Measurements from ENCODE around the gene MATK. TPM values are rescaled to one million over a fixed set of nuclear protein-coding genes. Genes with fewer than 3 reads are reported as not detected.

The MATK gene
- total RNA-seq, 3 donors from 2014 or later, result 2.2 to 3.6 (median 2.4) TPM

DNA sequence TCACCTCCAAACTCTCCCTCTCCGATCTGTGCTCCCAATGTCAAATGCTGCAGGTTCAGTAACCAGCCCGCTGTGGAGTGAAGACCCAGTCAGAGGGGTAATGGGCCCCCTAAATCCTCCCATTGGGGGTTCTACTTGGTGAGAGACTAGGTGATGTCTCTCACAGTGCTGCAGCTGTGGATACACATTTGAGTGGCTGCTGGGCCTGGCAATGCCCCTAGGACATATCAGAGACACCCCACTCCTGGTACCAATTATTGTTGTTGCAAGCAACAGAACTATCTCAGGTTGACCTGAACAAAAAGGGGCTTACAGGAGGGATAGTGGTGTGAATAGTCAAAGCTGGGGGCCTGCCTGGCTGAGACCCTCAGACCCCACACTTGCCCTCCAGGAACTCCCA is 4.6 kb downstream of the MATK start:
- Histone ChIP-seq H3K4me3 (no peak overlapping the region), H3K36me3 (ENCODE audit: low read depth) (no peaks in the 10 kb centered on the region), H3K9me3 (peaks cover 21% of the 10 kb centered on the region), H3K4me1 (ENCODE audit: low read depth) (no peaks in the 10 kb centered on the region)
- ATAC-seq (no peak), DNase-seq (no peak)
- intact Hi-C loops (cut with DNase I, micrococcal nuclease), result no loop called here
- TF ChIP-seq, protein P1, sequence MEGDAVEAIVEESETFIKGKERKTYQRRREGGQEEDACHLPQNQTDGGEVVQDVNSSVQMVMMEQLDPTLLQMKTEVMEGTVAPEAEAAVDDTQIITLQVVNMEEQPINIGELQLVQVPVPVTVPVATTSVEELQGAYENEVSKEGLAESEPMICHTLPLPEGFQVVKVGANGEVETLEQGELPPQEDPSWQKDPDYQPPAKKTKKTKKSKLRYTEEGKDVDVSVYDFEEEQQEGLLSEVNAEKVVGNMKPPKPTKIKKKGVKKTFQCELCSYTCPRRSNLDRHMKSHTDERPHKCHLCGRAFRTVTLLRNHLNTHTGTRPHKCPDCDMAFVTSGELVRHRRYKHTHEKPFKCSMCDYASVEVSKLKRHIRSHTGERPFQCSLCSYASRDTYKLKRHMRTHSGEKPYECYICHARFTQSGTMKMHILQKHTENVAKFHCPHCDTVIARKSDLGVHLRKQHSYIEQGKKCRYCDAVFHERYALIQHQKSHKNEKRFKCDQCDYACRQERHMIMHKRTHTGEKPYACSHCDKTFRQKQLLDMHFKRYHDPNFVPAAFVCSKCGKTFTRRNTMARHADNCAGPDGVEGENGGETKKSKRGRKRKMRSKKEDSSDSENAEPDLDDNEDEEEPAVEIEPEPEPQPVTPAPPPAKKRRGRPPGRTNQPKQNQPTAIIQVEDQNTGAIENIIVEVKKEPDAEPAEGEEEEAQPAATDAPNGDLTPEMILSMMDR (IDR thresholded peaks at IDR 0.05), result no peak

DNA sequence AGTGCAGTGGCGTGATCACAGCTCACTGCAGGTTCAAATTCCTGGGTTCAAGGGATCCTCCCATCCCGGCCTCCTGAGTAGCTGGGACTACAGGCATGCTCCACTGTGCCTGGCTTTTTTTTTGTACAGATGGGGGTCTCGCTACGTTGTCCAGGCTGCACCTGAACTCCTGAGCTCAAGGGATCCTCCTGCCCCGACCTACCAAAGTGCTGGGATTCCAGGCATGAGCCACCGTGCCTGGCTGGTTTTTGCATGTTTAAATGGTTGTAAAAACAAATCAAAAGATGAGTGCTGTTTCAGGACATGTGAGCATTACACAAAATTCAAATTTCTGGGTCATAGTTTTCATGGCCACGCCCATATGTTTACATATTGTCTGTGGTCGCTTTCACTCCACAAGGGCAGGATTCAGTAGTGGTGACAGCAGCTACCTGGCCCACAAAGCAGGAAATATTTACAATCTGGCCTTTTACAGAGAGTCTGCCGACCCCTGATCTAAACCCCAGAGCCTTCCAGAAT is 5.3 kb downstream of the MATK start:
- no peak for ATAC-seq
- intact Hi-C loops (cut with DNase I, micrococcal nuclease), result no loop called here
- TF ChIP-seq, protein P1 (IDR thresholded peaks at IDR 0.05), result no peak
- peaks cover 21% of the 10 kb centered on the region for H3K9me3 ChIP-seq
- no peaks in the 10 kb centered on the region for H3K4me1 ChIP-seq (ENCODE audit: low read depth)
- H3K36me3 ChIP-seq (ENCODE audit: low read depth), result no peaks in the 10 kb centered on the region
- no peak overlapping the region for H3K4me3 ChIP-seq
- no peak for DNase-seq

DNA sequence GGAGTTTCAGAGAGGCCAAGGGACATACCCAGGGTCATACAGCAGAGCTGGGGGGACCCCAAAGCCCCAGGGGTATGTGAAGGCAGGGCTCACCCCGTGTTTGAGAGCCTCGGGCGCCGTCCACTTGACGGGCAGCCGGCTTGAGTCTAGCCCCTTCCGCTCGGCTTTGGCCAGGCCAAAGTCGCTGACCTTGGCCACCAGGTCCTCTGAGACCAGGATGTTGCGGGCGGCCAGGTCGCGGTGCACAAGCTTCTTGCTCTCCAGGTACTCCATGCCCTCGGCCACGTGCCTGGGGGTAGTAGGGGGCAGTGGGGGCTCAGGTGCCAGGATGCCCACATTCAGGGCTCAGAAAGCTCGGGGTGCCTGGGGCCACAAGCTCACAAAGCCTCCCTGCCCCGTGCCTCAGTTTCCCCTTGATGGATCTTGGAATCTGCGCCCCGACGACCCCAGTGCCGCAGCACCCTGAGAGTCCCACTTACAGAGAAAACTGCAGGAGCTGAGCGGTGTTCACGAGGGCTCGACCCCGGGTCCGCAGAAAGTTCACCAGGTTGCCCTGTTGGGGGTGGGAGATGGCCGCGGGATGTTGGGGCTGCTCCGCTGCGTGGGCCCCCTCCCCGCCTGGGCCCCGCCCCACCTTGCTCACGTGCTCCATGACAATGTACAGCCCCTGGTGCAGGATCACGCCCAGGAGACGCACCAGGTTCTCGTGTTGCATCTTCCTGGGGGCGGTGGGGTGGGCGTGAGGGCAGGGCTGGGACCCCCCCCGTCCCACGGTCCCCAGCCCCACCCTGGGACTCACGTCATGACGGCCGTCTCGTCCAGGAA is 7.1 kb downstream of the MATK start:
- TF ChIP-seq, protein P1 (IDR thresholded peaks at IDR 0.05), result no peak
- peaks cover 21% of the 10 kb centered on the region for H3K9me3 ChIP-seq
- H3K36me3 ChIP-seq (ENCODE audit: low read depth), result no peaks in the 10 kb centered on the region
- H3K4me3 ChIP-seq, result no peak overlapping the region
- DNase-seq, result no peak
- no peaks in the 10 kb centered on the region for H3K4me1 ChIP-seq (ENCODE audit: low read depth)
- no peak for ATAC-seq
- intact Hi-C loops (cut with DNase I, micrococcal nuclease), result no loop called here

DNA sequence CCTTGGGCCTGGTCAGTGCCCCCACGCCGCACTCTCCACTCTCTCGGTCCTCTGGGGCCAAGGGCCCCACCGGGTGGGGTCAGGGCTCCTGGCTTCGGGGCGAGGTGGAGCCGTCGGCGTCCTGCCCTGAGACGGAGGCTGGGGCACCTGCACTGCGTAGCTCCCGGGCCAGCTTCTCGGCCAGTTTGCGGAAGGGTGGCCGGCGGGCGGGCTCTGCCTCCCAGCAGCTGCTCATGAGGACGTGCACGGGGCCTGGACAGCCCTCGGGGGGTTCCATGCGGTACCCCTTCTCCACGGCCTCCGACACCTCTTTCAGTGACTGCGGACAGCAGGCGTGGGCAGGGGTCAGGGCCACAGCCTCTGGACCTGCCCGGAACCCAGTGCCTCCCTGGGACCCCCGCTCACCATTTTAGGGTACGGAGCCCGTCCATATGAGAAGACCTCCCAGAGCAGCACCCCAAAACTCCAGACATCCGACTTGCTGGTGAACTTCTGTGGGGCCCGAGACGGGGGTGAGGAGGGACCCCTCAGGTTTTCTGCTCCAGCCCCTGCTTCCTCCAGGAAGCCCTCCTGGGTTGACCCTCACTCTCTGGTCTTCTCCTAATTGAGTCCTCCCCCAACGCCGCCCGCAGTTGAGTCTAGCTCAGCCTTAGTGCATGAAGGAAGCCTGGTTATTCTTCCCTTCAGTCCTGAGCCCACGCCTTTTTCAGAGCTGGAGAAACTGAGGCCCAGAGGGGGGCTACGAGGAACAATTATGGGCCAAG is 7.9 kb downstream of the MATK start:
- H3K4me1 ChIP-seq (ENCODE audit: low read depth), result no peaks in the 10 kb centered on the region
- no peak for ATAC-seq
- no peak for DNase-seq
- H3K36me3 ChIP-seq (ENCODE audit: low read depth), result no peaks in the 10 kb centered on the region
- peaks cover 21% of the 10 kb centered on the region for H3K9me3 ChIP-seq
- no peak overlapping the region for H3K4me3 ChIP-seq
- TF ChIP-seq, protein P1 (IDR thresholded peaks at IDR 0.05), result no peak
- intact Hi-C loops (cut with DNase I, micrococcal nuclease), result no loop called here

DNA sequence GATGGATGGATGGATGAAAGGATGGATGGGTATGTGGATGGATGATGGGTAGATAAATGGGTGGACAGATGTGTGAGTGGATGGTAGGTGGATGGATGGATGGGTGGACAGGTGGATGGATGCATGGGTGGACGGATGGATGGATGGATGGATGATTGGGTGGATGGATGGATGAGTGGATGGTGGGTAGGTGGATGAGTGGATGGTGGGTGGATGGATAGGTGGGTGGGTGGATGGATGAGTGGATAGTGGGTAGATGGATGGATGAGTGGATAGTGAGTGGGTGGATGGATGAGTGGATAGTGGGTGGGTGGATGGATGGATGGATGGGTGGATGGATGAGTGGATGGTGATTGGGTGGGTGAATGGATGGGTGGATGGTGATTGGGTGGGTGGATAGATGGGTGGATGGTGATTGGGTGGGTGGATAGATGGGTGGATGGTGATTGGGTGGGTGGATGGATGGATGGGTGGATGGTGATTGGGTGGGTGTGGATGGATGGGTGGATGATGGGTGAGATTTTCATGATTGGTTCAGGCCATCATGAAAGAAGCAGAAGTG is 9.6 kb downstream of the MATK start:
- intact Hi-C loops (cut with DNase I, micrococcal nuclease), result no loop called here
- TF ChIP-seq, protein P1 (IDR thresholded peaks at IDR 0.05), result no peak

More for the DNA sequence above, 9.6 kb downstream of the MATK start:
- Histone ChIP-seq H3K36me3 (ENCODE audit: low read depth) (no peaks in the 10 kb centered on the region), H3K4me1 (ENCODE audit: low read depth) (no peaks in the 10 kb centered on the region), H3K4me3 (no peak overlapping the region), H3K9me3 (peaks cover 11% of the 10 kb centered on the region)
- DNase-seq (no peak), ATAC-seq (no peak)
